Lower lobe of right lung (tissue), 2 donors: ENCODE data around the gene ENTPD2. TPM values are rescaled to one million over a fixed set of nuclear protein-coding genes. Genes with fewer than 3 reads are reported as not detected.

ENCODE experiments used
- ATAC-seq, 2 donors: fragments of 200-7000 bp; cut with Tn5 transposase; one replicate each; pipeline ENCODE4 v1.9.1; 2020 to 2022; ENCODE audit warnings: mild to moderate bottlenecking in 2 of 2, moderate library complexity in 2 of 2
- DNase-seq: peaks from one replicate; pipeline ENCODE4 v3.0.0-alpha.2; 2020
- H3K27ac ChIP-seq: fragments of 200-600 bp; one replicate; pipeline ENCODE4 v1.8.0; 2022
- H3K27me3 ChIP-seq: fragments of 200-600 bp; one replicate; pipeline ENCODE4 v1.8.0; 2022; ENCODE audit warnings: low read depth
- H3K36me3 ChIP-seq: fragments of 200-600 bp; one replicate; pipeline ENCODE4 v1.8.0; 2022; ENCODE audit warnings: mild to moderate bottlenecking
- H3K4me1 ChIP-seq: fragments of 200-600 bp; one replicate; pipeline ENCODE4 v1.8.0; 2022
- H3K4me3 ChIP-seq: fragments of 200-600 bp; one replicate; pipeline ENCODE4 v1.8.0; 2022; ENCODE audit warnings: mild to moderate bottlenecking
- H3K9me3 ChIP-seq: fragments of 200-600 bp; one replicate; pipeline ENCODE4 v1.8.0; 2022
- CTCF ChIP-seq: fragments of 200-600 bp; IDR thresholded peaks from one replicate; pipeline ENCODE4 v1.8.0; 2022; ENCODE audit warnings: antibody characterized with exemption, mild to moderate bottlenecking
- intact Hi-C: fragments of 100-400 bp; cut with DNase I; formaldehyde crosslinking; loops from one replicate; pipeline ENCODE4 v1.11.0; 2022
- total RNA-seq: library from RNA; stranded (reverse); fragmentation: NEBNext Ultra II Directional; extraction: Animal tissue kit (Norgen Biotek cat#: 25700); gene quantifications from one replicate; pipeline ENCODE4 v1.2.1, GENCODE V29; 2021
- donor health status: DM: no; HTN: yes; CAD: no; lungs with severe emphysema.

The ENTPD2 gene
- total RNA-seq, 1 donor from 2014 or later: 0.62 TPM

- Histone ChIP-seq H3K36me3 (peaks cover 31% of the 10 kb centered on the region), H3K27me3 (no peaks in the 10 kb centered on the region), H3K4me3 (no peak overlapping the region), H3K27ac (no peak overlapping the region), H3K9me3 (no peaks in the 10 kb centered on the region), H3K4me1 (peaks cover 9% of the 10 kb centered on the region)
- no peak for DNase-seq
- intact Hi-C loops: no loop called here
- no peak for ATAC-seq
- TF ChIP-seq CTCF: no peak
Measured at GRCh38 chr9:137011156-137011555, 42.7 kb downstream of the ENTPD2 start.

GRCh38 chr9:137009938-137010732 lies 43.7 kb downstream of the ENTPD2 start:
- no peak overlapping the region for H3K27ac ChIP-seq
- no peak overlapping the region for H3K4me3 ChIP-seq
- no peak for TF ChIP-seq CTCF
- ATAC-seq (no peak), DNase-seq (no peak)
- no peaks in the 10 kb centered on the region for H3K9me3 ChIP-seq
- H3K4me1 ChIP-seq: peaks cover 9% of the 10 kb centered on the region
- intact Hi-C loops: no loop called here
- H3K36me3 ChIP-seq: peaks cover 21% of the 10 kb centered on the region
- H3K27me3 ChIP-seq: no peaks in the 10 kb centered on the region

- no peaks in the 10 kb centered on the region for H3K9me3 ChIP-seq
- no peaks in the 10 kb centered on the region for H3K27me3 ChIP-seq
- intact Hi-C loops: no loop called here
- ATAC-seq: no peak
- H3K4me3 ChIP-seq: no peak overlapping the region
- peaks cover 9% of the 10 kb centered on the region for H3K4me1 ChIP-seq
- DNase-seq: no peak
- H3K36me3 ChIP-seq: peaks cover 20% of the 10 kb centered on the region
- no peak for TF ChIP-seq CTCF
- no peak overlapping the region for H3K27ac ChIP-seq
Measured at GRCh38 chr9:137009217-137009616, 44.6 kb downstream of the ENTPD2 start.

GRCh38 chr9:137008312-137008711 lies 45.5 kb downstream of the ENTPD2 start:
- DNase-seq: no peak
- Histone ChIP-seq H3K9me3 (no peaks in the 10 kb centered on the region), H3K4me1 (peaks cover 9% of the 10 kb centered on the region), H3K4me3 (no peak overlapping the region), H3K36me3 (peaks cover 20% of the 10 kb centered on the region), H3K27ac (no peak overlapping the region), H3K27me3 (no peaks in the 10 kb centered on the region)
- no peak for ATAC-seq
- TF ChIP-seq CTCF: no peak
- intact Hi-C loops: no loop called here

GRCh38 chr9:137007816-137008270 lies 46.0 kb downstream of the ENTPD2 start:
- no peak for DNase-seq
- no peaks in the 10 kb centered on the region for H3K27me3 ChIP-seq
- no peaks in the 10 kb centered on the region for H3K9me3 ChIP-seq
- H3K4me3 ChIP-seq: no peak overlapping the region
- ATAC-seq: peak in 1 of 2 donors; percentile 5
- H3K36me3 ChIP-seq: peaks cover 18% of the 10 kb centered on the region
- H3K4me1 ChIP-seq: peaks cover 9% of the 10 kb centered on the region
- TF ChIP-seq CTCF: no peak
- intact Hi-C loops: no loop called here
- H3K27ac ChIP-seq: no peak overlapping the region
